D721Med (cell line): ENCODE data around the gene WFDC12.
A peak's percentile ranks its signal among the peaks of the same experiment; 100 is the strongest.

Source experiments
- DNase-seq: peaks from one replicate; pipeline ENCODE4 v3.0.0; 2011; ENCODE audit warnings: low spot score; ENCODE audit not compliant: insufficient read length
- FAIRE-seq: peaks from 2 replicates; lab custom pipeline; 2011; peaks lifted over from hg19 to GRCh38; lab: Jason Lieb, UNC
- CTCF ChIP-seq: IDR thresholded peaks from 2 replicates; pipeline ENCODE4 v1.5.1; 2012; ENCODE audit warnings: mild to moderate bottlenecking, control low read depth; ENCODE audit not compliant: insufficient read depth; ENCODE audit errors: missing control alignments

WFDC12 gene

GRCh38 chr20:45138561-45139300 lies 14.5 kb upstream of the WFDC12 start:
- FAIRE-seq, result no peak
- peak; percentile 44 for TF ChIP-seq CTCF
- DNase-seq, result no peak

GRCh38 chr20:45136911-45137310 lies 12.6 kb upstream of the WFDC12 start:
- FAIRE-seq, result no peak

GRCh38 chr20:45128099-45128498 lies 3.8 kb upstream of the WFDC12 start:
- DNase-seq (no peak), FAIRE-seq (no peak)
- TF ChIP-seq CTCF, result no peak

More at GRCh38 chr20:45136911-45137310, 12.6 kb upstream of the WFDC12 start:
- no peak for DNase-seq
- no peak for TF ChIP-seq CTCF

- no peak for DNase-seq
- FAIRE-seq, result no peak
- TF ChIP-seq CTCF, result no peak
These were observed 2.9 kb downstream of the WFDC12 start for GRCh38 chr20:45121388-45121787.

GRCh38 chr20:45119556-45120266 lies 4.6 kb downstream of the WFDC12 start:
- FAIRE-seq (no peak), DNase-seq (no peak)
- TF ChIP-seq CTCF, result no peak

GRCh38 chr20:45118028-45118427 lies 6.2 kb downstream of the WFDC12 start:
- no peak for TF ChIP-seq CTCF
- FAIRE-seq (no peak), DNase-seq (no peak)

GRCh38 chr20:45117581-45117980 lies 6.7 kb downstream of the WFDC12 start:
- FAIRE-seq (no peak), DNase-seq (no peak)
- TF ChIP-seq CTCF, result no peak
